DOHH2 (cell line): Measurements from ENCODE around the gene CELF5.

ENCODE experiments used
- EZH2phosphoT487 ChIP-seq: fragments of 200-600 bp; sonication (generic); IDR thresholded peaks from 2 replicates; pipeline ENCODE4 v1.6.1; 2017; ENCODE audit warnings: borderline replicate concordance, mild to moderate bottlenecking, antibody characterized with exemption, low read length, moderate library complexity, mixed read lengths
- TF ChIP-seq, protein P1 (sequence below): fragments of 200-600 bp; sonication (generic); IDR thresholded peaks from one replicate; pipeline ENCODE4 v1.5.1; 2014; ENCODE audit warnings: antibody characterized with exemption, mild to moderate bottlenecking, low read depth, low read length; ENCODE audit not compliant: poor library complexity, severe bottlenecking

DNA sequence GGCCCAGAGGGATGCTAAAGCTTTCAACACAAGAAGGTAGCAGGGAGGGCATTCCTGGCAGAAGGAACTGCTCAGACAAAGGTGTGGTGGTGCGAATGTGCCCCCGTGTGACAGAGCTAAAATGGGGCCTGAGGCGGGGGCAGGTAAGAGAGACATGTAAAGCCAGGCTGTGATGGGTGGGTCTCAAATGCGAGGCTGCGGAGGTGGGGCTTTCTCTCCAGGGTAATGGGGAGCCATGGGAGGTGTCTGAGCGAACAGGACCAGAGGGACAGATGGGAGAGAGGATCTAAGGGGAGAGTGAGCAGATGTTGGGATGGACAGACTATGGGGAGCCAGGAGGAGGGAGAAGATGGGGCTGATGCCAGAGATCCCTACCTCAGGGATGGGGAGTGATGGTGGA is 97.2 kb downstream of the CELF5 start:
- TF ChIP-seq, protein P1, sequence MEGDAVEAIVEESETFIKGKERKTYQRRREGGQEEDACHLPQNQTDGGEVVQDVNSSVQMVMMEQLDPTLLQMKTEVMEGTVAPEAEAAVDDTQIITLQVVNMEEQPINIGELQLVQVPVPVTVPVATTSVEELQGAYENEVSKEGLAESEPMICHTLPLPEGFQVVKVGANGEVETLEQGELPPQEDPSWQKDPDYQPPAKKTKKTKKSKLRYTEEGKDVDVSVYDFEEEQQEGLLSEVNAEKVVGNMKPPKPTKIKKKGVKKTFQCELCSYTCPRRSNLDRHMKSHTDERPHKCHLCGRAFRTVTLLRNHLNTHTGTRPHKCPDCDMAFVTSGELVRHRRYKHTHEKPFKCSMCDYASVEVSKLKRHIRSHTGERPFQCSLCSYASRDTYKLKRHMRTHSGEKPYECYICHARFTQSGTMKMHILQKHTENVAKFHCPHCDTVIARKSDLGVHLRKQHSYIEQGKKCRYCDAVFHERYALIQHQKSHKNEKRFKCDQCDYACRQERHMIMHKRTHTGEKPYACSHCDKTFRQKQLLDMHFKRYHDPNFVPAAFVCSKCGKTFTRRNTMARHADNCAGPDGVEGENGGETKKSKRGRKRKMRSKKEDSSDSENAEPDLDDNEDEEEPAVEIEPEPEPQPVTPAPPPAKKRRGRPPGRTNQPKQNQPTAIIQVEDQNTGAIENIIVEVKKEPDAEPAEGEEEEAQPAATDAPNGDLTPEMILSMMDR: no peak
- TF ChIP-seq EZH2phosphoT487: no peak
